CD14-positive monocyte (primary cell): Measurements from ENCODE around the gene TMEM236. TPM values are rescaled to one million over a fixed set of nuclear protein-coding genes. Genes with fewer than 3 reads are reported as not detected.

ENCODE experiments used
- DNase-seq, 3 donors: peaks; one replicate each; pipeline ENCODE4 v3.0.0-alpha.2; 2011 to 2022
- H2AFZ ChIP-seq: 2 replicates; pipeline ENCODE4 v1.6.0; 2012; ENCODE audit warnings: mild to moderate bottlenecking, low read depth, low read length, inconsistent platforms; ENCODE audit not compliant: insufficient read depth, poor library complexity, severe bottlenecking
- H3K27ac ChIP-seq, 2 donors: 1 replicate in 1 of 2; 2 replicates in 1 of 2; pipeline ENCODE4 v1.5.1; 2012 to 2013; ENCODE audit warnings: low read length in 2 of 2, control low read depth in 1 of 2, inconsistent platforms in 1 of 2, low read depth in 1 of 2, mild to moderate bottlenecking in 1 of 2
- H3K27me3 ChIP-seq, 2 donors: one replicate each; pipeline versions ENCODE4 v1.6.0 to v1.6.1; 2011 to 2013; ENCODE audit warnings: low read length in 2 of 2; ENCODE audit not compliant: control insufficient read depth in 2 of 2, insufficient read depth in 2 of 2
- H3K36me3 ChIP-seq, 2 donors: replicated peaks in 1 of 2; 1 replicate in 1 of 2; 2 replicates in 1 of 2; pipeline versions ENCODE4 v1.5.1 to v1.6.1; 2012 to 2013; ENCODE audit warnings: low read length in 2 of 2, control low read depth in 1 of 2, inconsistent platforms in 1 of 2, mild to moderate bottlenecking in 1 of 2; ENCODE audit not compliant: insufficient read depth in 2 of 2, control insufficient read depth in 1 of 2
- H3K4me1 ChIP-seq, 2 donors: 1 replicate in 1 of 2; 2 replicates in 1 of 2; pipeline versions ENCODE4 v1.5.1 to v1.6.1; 2012 to 2013; ENCODE audit warnings: low read length in 2 of 2, control low read depth in 1 of 2, inconsistent platforms in 1 of 2, mild to moderate bottlenecking in 1 of 2, moderate library complexity in 1 of 2; ENCODE audit not compliant: insufficient read depth in 2 of 2, control insufficient read depth in 1 of 2
- H3K4me2 ChIP-seq: replicated peaks from 2 replicates; pipeline ENCODE3; 2012; ENCODE audit warnings: low read length, moderate library complexity, mild to moderate bottlenecking; ENCODE audit not compliant: poor library complexity, severe bottlenecking; ENCODE audit errors: extremely low read depth
- H3K4me3 ChIP-seq, 3 experiments: fragments of 200-600 bp in 1 of 3; sonication (generic) in 1 of 3; replicated peaks in 1 of 3; 1 replicate in 2 of 3; 2 replicates in 1 of 3; pipeline ENCODE4 v1.5.1; 2011 to 2013; ENCODE audit warnings: low read length in 3 of 3, mild to moderate bottlenecking in 3 of 3, control low read depth in 2 of 3, low read depth in 2 of 3, inconsistent platforms in 1 of 3, moderate library complexity in 1 of 3
- H3K79me2 ChIP-seq: 2 replicates; pipeline ENCODE4 v1.6.0; 2012; ENCODE audit warnings: mild to moderate bottlenecking, control low read depth, inconsistent platforms, low read length, moderate library complexity; ENCODE audit not compliant: insufficient read depth
- H3K9ac ChIP-seq: 2 replicates; pipeline ENCODE4 v1.6.0; 2017; ENCODE audit warnings: low read length, mild to moderate bottlenecking; ENCODE audit not compliant: insufficient read depth, poor library complexity, severe bottlenecking
- H3K9me3 ChIP-seq, 2 donors: replicated peaks in 1 of 2; 1 replicate in 1 of 2; 2 replicates in 1 of 2; pipeline versions ENCODE4 v1.5.1 to v1.6.1; 2012 to 2013; ENCODE audit warnings: low read length in 2 of 2, control low read depth in 1 of 2; ENCODE audit not compliant: control insufficient read depth in 1 of 2, insufficient read depth in 1 of 2
- H4K20me1 ChIP-seq: 2 replicates; pipeline ENCODE4 v1.6.0; 2012; ENCODE audit warnings: mild to moderate bottlenecking, low read length, control low read depth, moderate library complexity; ENCODE audit not compliant: insufficient read depth
- H3K27ac Mint-ChIP-seq, 7 donors: one replicate each; pipeline ENCODE4 v1.8.0; 2020; ENCODE audit warnings: mild to moderate bottlenecking in 7 of 7, mixed read lengths in 7 of 7, moderate library complexity in 6 of 7, inconsistent platforms in 2 of 7
- H3K27me3 Mint-ChIP-seq, 3 donors: one replicate each; pipeline ENCODE4 v1.8.0; 2021 to 2022; ENCODE audit warnings: low read depth in 3 of 3, mild to moderate bottlenecking in 3 of 3, mixed read lengths in 3 of 3, moderate library complexity in 3 of 3, inconsistent platforms in 1 of 3
- H3K36me3 Mint-ChIP-seq, 2 donors: one replicate each; pipeline ENCODE4 v1.8.0; 2020; ENCODE audit warnings: mixed read lengths in 2 of 2, inconsistent platforms in 1 of 2, mild to moderate bottlenecking in 1 of 2
- H3K4me1 Mint-ChIP-seq: one replicate; pipeline ENCODE4 v1.8.0; 2020; ENCODE audit warnings: mild to moderate bottlenecking, mixed read lengths
- H3K4me3 Mint-ChIP-seq, 2 donors: one replicate each; pipeline ENCODE4 v1.8.0; 2020; ENCODE audit warnings: mild to moderate bottlenecking in 2 of 2, mixed read lengths in 2 of 2, moderate library complexity in 1 of 2
- H3K9me3 Mint-ChIP-seq, 7 donors: one replicate each; pipeline ENCODE4 v1.8.0; 2020 to 2022; ENCODE audit warnings: mixed read lengths in 7 of 7, mild to moderate bottlenecking in 6 of 7, moderate library complexity in 6 of 7, inconsistent platforms in 2 of 7
- CTCF ChIP-seq: fragments of 200-600 bp; IDR thresholded peaks from one replicate; pipeline ENCODE4 v1.8.0; 2022; ENCODE audit warnings: antibody characterized with exemption, mild to moderate bottlenecking
- WGBS: methylation state at CpG from one replicate; pipeline ENCODE4 v1.1.5; 2013; ENCODE audit warnings: missing lambda C conversion rate; ENCODE audit not compliant: insufficient coverage; 5-methylcytosine and 5-hydroxymethylcytosine counted together
- intact Hi-C, 2 donors: fragments of 100-400 bp; cut with micrococcal nuclease; formaldehyde crosslinking; loops; one replicate each; pipeline versions ENCODE4 v1.15.0 to v1.15.1; 2023
- polyA plus RNA-seq, 3 donors: library from polyadenylated mRNA; depleted of rRNA in 1 of 3; unstranded in 2 of 3; stranded (reverse) in 1 of 3; fragments of 300-500 nt in 2 of 3; fragments of >200 nt in 1 of 3; fragmentation: Illumina TruSeq in 2 of 3; gene quantifications; 1 replicate in 2 of 3; 2 replicates in 1 of 3; pipeline ENCODE4 v1.2.3, GENCODE V29; 2012 to 2021

Gene TMEM236
- polyA plus RNA-seq, 3 donors, result 0.08 TPM; not detected in 2

GRCh38 chr10:17795813-17796594 lies 44.0 kb downstream of the TMEM236 start:
- intact Hi-C loops, result no loop called here

GRCh38 chr10:17801507-17801906 lies 49.5 kb downstream of the TMEM236 start:
- peaks cover 15% of the 10 kb centered on the region for H3K4me1 Mint-ChIP-seq
- no CpG with 5 or more reads among the region's 3 CpGs for WGBS
- H3K27ac Mint-ChIP-seq, result no peak overlapping the region
- H3K9me3 ChIP-seq, result no peaks in the 10 kb centered on the region
- no peak overlapping the region for H3K4me3 ChIP-seq
- intact Hi-C loops, result loop anchor here in 1 of 2 donors (10.0 kb wide), 1 partner anchor 53 kb away; no protein-coding TSS in a partner anchor
- H3K36me3 Mint-ChIP-seq, result no peaks in the 10 kb centered on the region
- peaks cover 0 to 2% (median 0%) of the 10 kb centered on the region in 3 donors for H3K27me3 Mint-ChIP-seq
- H3K27me3 ChIP-seq, result no peaks in the 10 kb centered on the region
- no peaks in the 10 kb centered on the region for H3K79me2 ChIP-seq
- H3K36me3 ChIP-seq, result no peaks in the 10 kb centered on the region
- no peak overlapping the region for H3K27ac ChIP-seq
- no peaks in the 10 kb centered on the region for H4K20me1 ChIP-seq
- H3K4me1 ChIP-seq, result peaks cover 12 to 16% of the 10 kb centered on the region in 2 donors
- H3K9me3 Mint-ChIP-seq, result peaks cover 0 to 4% (median 0%) of the 10 kb centered on the region in 7 donors
- no peak for DNase-seq
- no peak overlapping the region for H3K9ac ChIP-seq
- H3K4me3 Mint-ChIP-seq, result no peak overlapping the region
- H2AFZ ChIP-seq, result no peak overlapping the region
- no peak for TF ChIP-seq CTCF
- H3K4me2 ChIP-seq, result no peak overlapping the region

More at GRCh38 chr10:17795813-17796594, 44.0 kb downstream of the TMEM236 start:
- peaks cover 0 to 4% (median 0%) of the 10 kb centered on the region in 7 donors for H3K9me3 Mint-ChIP-seq
- H3K27ac ChIP-seq, result no peak overlapping the region
- H3K4me1 ChIP-seq, result peaks cover 7 to 10% of the 10 kb centered on the region in 2 donors
- H3K27me3 Mint-ChIP-seq, result peaks cover 0 to 2% (median 0%) of the 10 kb centered on the region in 3 donors
- no peaks in the 10 kb centered on the region for H4K20me1 ChIP-seq
- no peak overlapping the region for H3K4me2 ChIP-seq
- WGBS, result 96% methylated on average over 14 of the region's 17 CpGs
- H3K79me2 ChIP-seq, result no peaks in the 10 kb centered on the region
- H3K27me3 ChIP-seq, result no peaks in the 10 kb centered on the region
- H3K4me1 Mint-ChIP-seq, result peaks cover 10% of the 10 kb centered on the region
- no peak overlapping the region for H3K4me3 ChIP-seq
- H3K27ac Mint-ChIP-seq, result no peak overlapping the region
- no peaks in the 10 kb centered on the region for H3K36me3 ChIP-seq
- H3K9ac ChIP-seq, result no peak overlapping the region
- H3K9me3 ChIP-seq, result no peaks in the 10 kb centered on the region
- DNase-seq, result no peak
- no peak overlapping the region for H2AFZ ChIP-seq
- H3K4me3 Mint-ChIP-seq, result no peak overlapping the region
- H3K36me3 Mint-ChIP-seq, result no peaks in the 10 kb centered on the region
- no peak for TF ChIP-seq CTCF
